GM12878 (cell line): ENCODE data around the gene TMEM217. TPM values are rescaled to one million over a fixed set of nuclear protein-coding genes. Genes with fewer than 3 reads are reported as not detected.

Experiments used
- ATAC-seq: fragments of 200-7000 bp; cut with Tn5 transposase; 3 replicates; pipeline ENCODE4 v1.9.1; 2020; ENCODE audit warnings: mild to moderate bottlenecking, moderate library complexity
- BruUV-seq: library from RNA; stranded (reverse); fragments of 400-500 nt; replicated peaks from 2 replicates; lab custom pipeline; 2021; lab: Mats Ljungman, UMichigan
- CTCF ChIA-PET: fragments of 300-600 bp; sonication (Branson Sonifier 250); formaldehyde crosslinking; extraction: SDS; loops from one replicate; lab custom pipeline; 2021; ENCODE audit warnings: inconsistent platforms; lab: Yijun Ruan, JAX
- POLR2A ChIA-PET: fragments of 350-600 bp; formaldehyde crosslinking; extraction: SDS; loops from one replicate; lab custom pipeline; 2021; ENCODE audit warnings: inconsistent platforms; lab: Charles Lee
- RAD21 ChIA-PET: fragments of 300-600 bp; sonication (Branson Sonifier 250); formaldehyde crosslinking; loops from one replicate; lab custom pipeline; 2023; ENCODE audit warnings: antibody characterized with exemption; ENCODE audit not compliant: unreplicated experiment; lab: Charles Lee
- SMC1A ChIA-PET: fragments of 300-600 bp; sonication (Branson Sonifier 250); formaldehyde crosslinking; loops from one replicate; lab custom pipeline; 2023; ENCODE audit not compliant: unreplicated experiment, uncharacterized antibody; lab: Charles Lee
- DNase-seq: peaks from one replicate; pipeline ENCODE4 v3.0.0-alpha.2; 2011; ENCODE audit warnings: low read depth, low spot score
- FAIRE-seq: peaks from 3 replicates; lab custom pipeline; 2011; peaks lifted over from hg19 to GRCh38; lab: Jason Lieb, UNC
- H2AFZ ChIP-seq: 2 replicates; pipeline ENCODE4 v1.6.0; 2011; ENCODE audit warnings: low read depth, low read length, control low read depth; ENCODE audit not compliant: control insufficient read depth
- H3K27ac ChIP-seq: 2 replicates; pipeline ENCODE4 v1.5.1; 2011; ENCODE audit warnings: control low read depth; ENCODE audit not compliant: control insufficient read depth, insufficient read depth
- H3K27me3 ChIP-seq, 2 experiments: replicated peaks in 1 of 2; 2 replicates each; pipeline versions ENCODE4 v1.6.0 to v1.6.1; 2011; ENCODE audit warnings: low read length in 1 of 2; ENCODE audit not compliant: control insufficient read depth in 2 of 2, insufficient read depth in 2 of 2
- H3K36me3 ChIP-seq, 2 experiments: 2 replicates each; pipeline ENCODE4 v1.5.1; 2011; ENCODE audit warnings: low read length in 1 of 2; ENCODE audit not compliant: control insufficient read depth in 2 of 2, insufficient read depth in 2 of 2
- H3K4me1 ChIP-seq: 2 replicates; pipeline ENCODE4 v1.6.1; 2011; ENCODE audit warnings: mild to moderate bottlenecking, low read length, moderate library complexity, mixed read lengths; ENCODE audit not compliant: control insufficient read depth, insufficient read depth
- H3K4me2 ChIP-seq: 2 replicates; pipeline ENCODE4 v1.6.0; 2011; ENCODE audit warnings: control low read depth; ENCODE audit not compliant: control insufficient read depth, insufficient read depth
- H3K4me3 ChIP-seq: fragments of 200-600 bp; sonication (generic); 2 replicates; pipeline ENCODE4 v1.5.1; 2016
- H3K79me2 ChIP-seq: 2 replicates; pipeline ENCODE4 v1.6.0; 2011; ENCODE audit warnings: low read length; ENCODE audit not compliant: control insufficient read depth, insufficient read depth
- H3K9ac ChIP-seq: 2 replicates; pipeline ENCODE4 v1.8.0; 2011; ENCODE audit warnings: low read length, control low read depth, mixed read lengths; ENCODE audit not compliant: control insufficient read depth, insufficient read depth
- H3K9me3 ChIP-seq: replicated peaks from 3 replicates; pipeline ENCODE4 v1.5.1; 2011; ENCODE audit warnings: mild to moderate bottlenecking, low read length; ENCODE audit not compliant: control insufficient read depth, insufficient read depth
- H4K20me1 ChIP-seq: 2 replicates; pipeline ENCODE4 v1.6.0; 2011; ENCODE audit not compliant: control insufficient read depth, insufficient read depth
- ESRRA ChIP-seq: IDR thresholded peaks from 2 replicates; pipeline ENCODE4 v1.6.1; 2012; ENCODE audit warnings: mild to moderate bottlenecking, low read length, improper control_type of control experiment
- MTA3 ChIP-seq: IDR thresholded peaks from 2 replicates; pipeline ENCODE4 v1.6.1; 2012; ENCODE audit warnings: low read length, inconsistent platforms, borderline replicate concordance
- NRF1 ChIP-seq: conservative IDR thresholded peaks from 2 replicates; pipeline ENCODE4 v1.6.1; 2011; ENCODE audit warnings: mild to moderate bottlenecking, low read depth, low read length, improper control_type of control experiment
- SREBF2 ChIP-seq: IDR thresholded peaks from 2 replicates; pipeline ENCODE4 v1.6.1; 2012; ENCODE audit warnings: mild to moderate bottlenecking, low read length
- SUPT20H ChIP-seq: IDR thresholded peaks from 2 replicates; pipeline ENCODE4 v1.6.1; 2011; ENCODE audit warnings: low read depth, mild to moderate bottlenecking, low read length, moderate library complexity, borderline replicate concordance; ENCODE audit not compliant: control insufficient read depth
- WGBS: methylation state at CpG from one replicate; pipeline ENCODE4 v1.1.6; 2016; ENCODE audit warnings: low lambda C conversion rate; ENCODE audit not compliant: insufficient replicate concordance, insufficient coverage; ENCODE audit errors: missing lambda C conversion rate; 5-methylcytosine and 5-hydroxymethylcytosine counted together
- in situ Hi-C: fragments of 300-500 bp; cut with MboI; formaldehyde crosslinking; loops from 9 replicates; pipeline ENCODE4 v1.14.3; 2018; ENCODE audit warnings: mixed read lengths
- intact Hi-C: fragments of 100-400 bp; cut with micrococcal nuclease; formaldehyde crosslinking; loops from one replicate; pipeline ENCODE4 v1.14.2; 2022; ENCODE audit not compliant: unreplicated experiment
- polyA plus RNA-seq, 11 experiments: library from polyadenylated mRNA; depleted of rRNA in 4 of 11; unstranded in 6 of 11; stranded (reverse) in 5 of 11; fragments of >200 nt; fragmentation: Nextera tagmentation in 4 of 11; fragmentation: Illumina TruSeq in 1 of 11; extraction: Ambion mirVana in 4 of 11; extraction: Trizol in 1 of 11; gene quantifications; 1 replicate in 1 of 11; 2 replicates in 10 of 11; pipeline versions ENCODE4 v1.2.1 to v1.2.3, GENCODE V29; 2011 to 2016; ENCODE audit warnings: inconsistent platforms in 2 of 11, missing spikeins in 2 of 11, low read depth in 1 of 11
- total RNA-seq, 4 experiments: library from RNA; depleted of rRNA in 3 of 4; stranded (reverse); fragments of >200 nt in 3 of 4; fragmentation: Illumina TruSeq in 1 of 4; extraction: Trizol in 1 of 4; gene quantifications; 2 replicates each; pipeline versions ENCODE4 v1.2.1 to v1.2.3, GENCODE V29; 2013 to 2021

TMEM217 gene
- total and polyA plus RNA-seq, 10 of the 15 experiments (the other 5 are each of a cell fraction or from before 2014, with no cell fraction given) = 1.3 to 4.5 (median 2.3) TPM

- TF ChIP-seq ESRRA (no peak), NRF1 (no peak), SREBF2 (no peak)
Observed at GRCh38 chr6:37239950-37240713, 17.8 kb downstream of the TMEM217 start (continued).

- no peak for DNase-seq
- Histone ChIP-seq H3K9me3 (no peaks in the 10 kb centered on the region), H3K79me2 (no peaks in the 10 kb centered on the region), H3K36me3 (no peaks in the 10 kb centered on the region), H3K4me1 (peaks cover 9% of the 10 kb centered on the region; the same call in 1 of the 2 replicates), H3K4me3 (no peak overlapping the region), H4K20me1 (no peaks in the 10 kb centered on the region), H3K27ac (no peak overlapping the region), H3K9ac (no peak overlapping the region), H2AFZ (no peak overlapping the region), H3K4me2 (peak overlapping the region; percentile 4; the same call in 1 of the 2 replicates), H3K27me3 (no peaks in the 10 kb centered on the region)
- intact Hi-C loops = no loop called here
- WGBS = 97% methylated on average over 3 of the region's 3 CpGs
- CTCF ChIA-PET = interaction anchor here (0.6 to 2.0 kb wide), 5 partner anchors 14 to 327 kb away, joined by 3 to 4 read pairs (median 3); no protein-coding TSS in a partner anchor
- SMC1A ChIA-PET = interaction anchor here (0.7 to 2.6 kb wide), 3 partner anchors 18 to 20 kb away, joined by 3 to 6 read pairs (median 5); partner anchors contain the start of genes TBC1D22B and TMEM217
- RAD21 ChIA-PET = interaction anchor here (0.7 to 1.2 kb wide), 4 partner anchors 18 to 299 kb away, joined by 3 to 5 read pairs (median 4); partner anchors contain the start of genes TBC1D22B and TMEM217
- POLR2A ChIA-PET = interaction anchor here (0.7 to 1.0 kb wide), 2 partner anchors 18 to 48 kb away, joined by 4 to 6 read pairs; partner anchors contain the start of genes TBC1D22B and TMEM217
- no peak for FAIRE-seq
- TF ChIP-seq MTA3 = 0 out of 2 replicates have a peak, but pooled peaks have one; percentile 1
- TF ChIP-seq SUPT20H = no peak
- TF ChIP-seq NRF1 = no peak
- ATAC-seq = no peak
- in situ Hi-C loops = no loop called here
- BruUV-seq = no TSS peak
Observed at GRCh38 chr6:37239526-37239925, 18.4 kb downstream of the TMEM217 start.
